GM23248 (cell line): ENCODE results near the gene OAF.

ENCODE experiments used
- EZH2 ChIP-seq: fragments of 200-600 bp; sonication (generic); IDR thresholded peaks from 2 replicates; pipeline ENCODE4 v1.6.1; 2018; ENCODE audit warnings: antibody characterized with exemption, mild to moderate bottlenecking; ENCODE audit not compliant: insufficient read depth, poor library complexity, severe bottlenecking
- EZH2phosphoT487 ChIP-seq: fragments of 200-600 bp; sonication (generic); IDR thresholded peaks from 2 replicates; pipeline ENCODE4 v1.6.1; 2018; ENCODE audit warnings: antibody characterized with exemption, moderate library complexity, mild to moderate bottlenecking, low read depth; ENCODE audit not compliant: insufficient read depth

DNA sequence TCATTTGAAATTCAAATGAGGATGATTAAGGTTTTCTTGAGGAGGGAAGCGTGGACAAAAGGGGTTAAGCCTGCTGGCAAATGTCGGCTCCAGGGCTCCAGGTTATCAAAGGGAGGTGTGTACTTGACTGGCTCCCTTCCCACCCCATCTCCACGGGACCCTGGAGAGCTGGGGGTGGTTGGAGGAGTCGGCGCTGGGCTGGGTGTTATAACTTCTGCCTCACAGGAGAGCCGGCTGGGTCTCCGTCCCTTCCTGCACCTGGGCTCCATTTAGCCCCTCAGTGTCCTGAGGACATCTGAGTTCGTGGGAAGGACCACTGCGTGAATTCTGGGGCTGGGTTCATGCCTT lies 44.7 kb downstream of the OAF start:
- TF ChIP-seq EZH2, result no peak
- TF ChIP-seq EZH2phosphoT487, result no peak
